GM12878 (cell line): ENCODE results near the gene P2RX1. TPM values are rescaled to one million over a fixed set of nuclear protein-coding genes. Genes with fewer than 3 reads are reported as not detected.

ENCODE experiments used
- ATAC-seq: fragments of 200-7000 bp; cut with Tn5 transposase; 3 replicates; pipeline ENCODE4 v1.9.1; 2020; ENCODE audit warnings: mild to moderate bottlenecking, moderate library complexity
- BruUV-seq: library from RNA; stranded (reverse); fragments of 400-500 nt; replicated peaks from 2 replicates; lab custom pipeline; 2021; lab: Mats Ljungman, UMichigan
- CTCF ChIA-PET: fragments of 300-600 bp; sonication (Branson Sonifier 250); formaldehyde crosslinking; extraction: SDS; loops from one replicate; lab custom pipeline; 2021; ENCODE audit warnings: inconsistent platforms; lab: Yijun Ruan, JAX
- POLR2A ChIA-PET: fragments of 350-600 bp; formaldehyde crosslinking; extraction: SDS; loops from one replicate; lab custom pipeline; 2021; ENCODE audit warnings: inconsistent platforms; lab: Charles Lee
- RAD21 ChIA-PET: fragments of 300-600 bp; sonication (Branson Sonifier 250); formaldehyde crosslinking; loops from one replicate; lab custom pipeline; 2023; ENCODE audit warnings: antibody characterized with exemption; ENCODE audit not compliant: unreplicated experiment; lab: Charles Lee
- SMC1A ChIA-PET: fragments of 300-600 bp; sonication (Branson Sonifier 250); formaldehyde crosslinking; loops from one replicate; lab custom pipeline; 2023; ENCODE audit not compliant: unreplicated experiment, uncharacterized antibody; lab: Charles Lee
- DNase-seq: peaks from one replicate; pipeline ENCODE4 v3.0.0-alpha.2; 2011; ENCODE audit warnings: low read depth, low spot score
- FAIRE-seq: peaks from 3 replicates; lab custom pipeline; 2011; peaks lifted over from hg19 to GRCh38; lab: Jason Lieb, UNC
- H2AFZ ChIP-seq: 2 replicates; pipeline ENCODE4 v1.6.0; 2011; ENCODE audit warnings: low read depth, low read length, control low read depth; ENCODE audit not compliant: control insufficient read depth
- H3K27ac ChIP-seq: 2 replicates; pipeline ENCODE4 v1.5.1; 2011; ENCODE audit warnings: control low read depth; ENCODE audit not compliant: control insufficient read depth, insufficient read depth
- H3K27me3 ChIP-seq, 2 experiments: replicated peaks in 1 of 2; 2 replicates each; pipeline versions ENCODE4 v1.6.0 to v1.6.1; 2011; ENCODE audit warnings: low read length in 1 of 2; ENCODE audit not compliant: control insufficient read depth in 2 of 2, insufficient read depth in 2 of 2
- H3K36me3 ChIP-seq, 2 experiments: 2 replicates each; pipeline ENCODE4 v1.5.1; 2011; ENCODE audit warnings: low read length in 1 of 2; ENCODE audit not compliant: control insufficient read depth in 2 of 2, insufficient read depth in 2 of 2
- H3K4me1 ChIP-seq: 2 replicates; pipeline ENCODE4 v1.6.1; 2011; ENCODE audit warnings: mild to moderate bottlenecking, low read length, moderate library complexity, mixed read lengths; ENCODE audit not compliant: control insufficient read depth, insufficient read depth
- H3K4me2 ChIP-seq: 2 replicates; pipeline ENCODE4 v1.6.0; 2011; ENCODE audit warnings: control low read depth; ENCODE audit not compliant: control insufficient read depth, insufficient read depth
- H3K4me3 ChIP-seq: fragments of 200-600 bp; sonication (generic); 2 replicates; pipeline ENCODE4 v1.5.1; 2016
- H3K79me2 ChIP-seq: 2 replicates; pipeline ENCODE4 v1.6.0; 2011; ENCODE audit warnings: low read length; ENCODE audit not compliant: control insufficient read depth, insufficient read depth
- H3K9ac ChIP-seq: 2 replicates; pipeline ENCODE4 v1.8.0; 2011; ENCODE audit warnings: low read length, control low read depth, mixed read lengths; ENCODE audit not compliant: control insufficient read depth, insufficient read depth
- H3K9me3 ChIP-seq: replicated peaks from 3 replicates; pipeline ENCODE4 v1.5.1; 2011; ENCODE audit warnings: mild to moderate bottlenecking, low read length; ENCODE audit not compliant: control insufficient read depth, insufficient read depth
- H4K20me1 ChIP-seq: 2 replicates; pipeline ENCODE4 v1.6.0; 2011; ENCODE audit not compliant: control insufficient read depth, insufficient read depth
- ATF7 ChIP-seq: fragments of 450-650 bp; IDR thresholded peaks from 2 replicates; pipeline ENCODE4 v1.6.1; 2016; ENCODE audit warnings: low read depth, mild to moderate bottlenecking
- CEBPB ChIP-seq, 2 experiments: fragments of 150-350 bp in 1 of 2; IDR thresholded peaks; 2 replicates each; pipeline ENCODE4 v1.6.1; 2012 to 2014; ENCODE audit warnings: low read depth in 2 of 2, low read length in 2 of 2, borderline replicate concordance in 1 of 2, inconsistent platforms in 1 of 2
- ETV6 ChIP-seq, 2 experiments: fragments of 450-650 bp in 1 of 2; IDR thresholded peaks in 1 of 2; conservative IDR thresholded peaks in 1 of 2; 2 replicates each; pipeline ENCODE4 v1.6.1; 2014; ENCODE audit warnings: antibody characterized with exemption in 1 of 2, borderline replicate concordance in 1 of 2, low read depth in 1 of 2, mild to moderate bottlenecking in 1 of 2, moderate library complexity in 1 of 2
- JUND ChIP-seq: IDR thresholded peaks from 2 replicates; pipeline ENCODE4 v1.6.1; 2012; ENCODE audit warnings: low read depth, mild to moderate bottlenecking, low read length, improper control_type of control experiment, moderate library complexity
- MEF2B ChIP-seq: fragments of 450-650 bp; IDR thresholded peaks from 2 replicates; pipeline ENCODE4 v1.6.1; 2018; ENCODE audit warnings: mild to moderate bottlenecking, moderate library complexity; ENCODE audit not compliant: partially characterized antibody, poor library complexity, severe bottlenecking
- NBN ChIP-seq: fragments of 450-650 bp; IDR thresholded peaks from 2 replicates; pipeline ENCODE4 v1.6.1; 2016
- PBX3 ChIP-seq: IDR thresholded peaks from 2 replicates; pipeline ENCODE4 v1.6.1; 2011; ENCODE audit warnings: mild to moderate bottlenecking, low read depth, low read length, moderate library complexity; ENCODE audit not compliant: insufficient replicate concordance
- ZBTB33 ChIP-seq: fragments of 450-650 bp; IDR thresholded peaks from 2 replicates; pipeline ENCODE4 v1.6.1; 2017; ENCODE audit warnings: mild to moderate bottlenecking
- ZBTB4 ChIP-seq: fragments of 450-650 bp; formaldehyde crosslinking; IDR thresholded peaks from 2 replicates; pipeline ENCODE4 v1.4.0; 2022; ENCODE audit warnings: mild to moderate bottlenecking, moderate library complexity
- ZSCAN29 ChIP-seq: fragments of 450-650 bp; IDR thresholded peaks from 2 replicates; pipeline ENCODE4 v1.6.1; 2017; ENCODE audit warnings: mild to moderate bottlenecking, moderate library complexity
- WGBS: methylation state at CpG from one replicate; pipeline ENCODE4 v1.1.6; 2016; ENCODE audit warnings: low lambda C conversion rate; ENCODE audit not compliant: insufficient replicate concordance, insufficient coverage; ENCODE audit errors: missing lambda C conversion rate; 5-methylcytosine and 5-hydroxymethylcytosine counted together
- in situ Hi-C: fragments of 300-500 bp; cut with MboI; formaldehyde crosslinking; loops from 9 replicates; pipeline ENCODE4 v1.14.3; 2018; ENCODE audit warnings: mixed read lengths
- intact Hi-C: fragments of 100-400 bp; cut with micrococcal nuclease; formaldehyde crosslinking; loops from one replicate; pipeline ENCODE4 v1.14.2; 2022; ENCODE audit not compliant: unreplicated experiment
- polyA plus RNA-seq, 11 experiments: library from polyadenylated mRNA; depleted of rRNA in 4 of 11; unstranded in 6 of 11; stranded (reverse) in 5 of 11; fragments of >200 nt; fragmentation: Nextera tagmentation in 4 of 11; fragmentation: Illumina TruSeq in 1 of 11; extraction: Ambion mirVana in 4 of 11; extraction: Trizol in 1 of 11; gene quantifications; 1 replicate in 1 of 11; 2 replicates in 10 of 11; pipeline versions ENCODE4 v1.2.1 to v1.2.3, GENCODE V29; 2011 to 2016; ENCODE audit warnings: inconsistent platforms in 2 of 11, missing spikeins in 2 of 11, low read depth in 1 of 11
- total RNA-seq, 4 experiments: library from RNA; depleted of rRNA in 3 of 4; stranded (reverse); fragments of >200 nt in 3 of 4; fragmentation: Illumina TruSeq in 1 of 4; extraction: Trizol in 1 of 4; gene quantifications; 2 replicates each; pipeline versions ENCODE4 v1.2.1 to v1.2.3, GENCODE V29; 2013 to 2021

The P2RX1 gene
- total and polyA plus RNA-seq, 10 of the 15 experiments (the other 5 are each of a cell fraction or from before 2014, with no cell fraction given) = 0.12 to 6.2 (median 3.4) TPM

- ChIA-PET SMC1A (interaction anchor here (1.6 kb wide), 1 partner anchor 17 kb away, joined by 4 read pairs; no protein-coding TSS in a partner anchor), CTCF (interaction anchor here (1.0 to 1.8 kb wide), 2 partner anchors 10 to 180 kb away, joined by 3 to 7 read pairs; no protein-coding TSS in a partner anchor), RAD21 (no interaction called here), POLR2A (no interaction called here)
- Histone ChIP-seq H3K4me1 (peaks cover 3% of the 10 kb centered on the region), H3K27me3 (peaks cover 0 to 2% of the 10 kb centered on the region in 2 experiments; a peak in 1 of 4 replicates), H3K4me2 (no peak overlapping the region), H3K36me3 (no peaks in the 10 kb centered on the region), H3K79me2 (no peaks in the 10 kb centered on the region), H3K9me3 (no peaks in the 10 kb centered on the region), H3K4me3 (no peak overlapping the region), H2AFZ (no peak overlapping the region), H3K9ac (no peak overlapping the region), H3K27ac (no peak overlapping the region), H4K20me1 (no peaks in the 10 kb centered on the region)
- no peak for ATAC-seq
- no peak for TF ChIP-seq ZBTB33
- TF ChIP-seq ZBTB4 = no peak
- TF ChIP-seq CEBPB (IDR thresholded peaks at IDR 0.05; ENCODE audit: borderline replicate concordance in 1 of 2, low read depth in 2 of 2, low read length in 2 of 2) = no peak
- TF ChIP-seq JUND = no peak
- no peak for TF ChIP-seq PBX3
- TF ChIP-seq ZSCAN29 = no peak
- no peak for TF ChIP-seq ATF7
- TF ChIP-seq MEF2B = no peak
- TF ChIP-seq ETV6 (conservative IDR thresholded peaks at IDR 0.05 in 1 of 2, IDR thresholded peaks at IDR 0.05 in 1 of 2; ENCODE audit: borderline replicate concordance in 1 of 2, low read depth in 1 of 2) = no peak
- no peak for TF ChIP-seq NBN
- BruUV-seq = no TSS peak
- FAIRE-seq = no peak
- in situ Hi-C loops (no loop called here), intact Hi-C loops (no loop called here)
- WGBS = 92% methylated on average over 3 of the region's 3 CpGs
- DNase-seq = no peak
Observed at GRCh38 chr17:3895354-3895753, 20.9 kb downstream of the P2RX1 start.
